MM.1S (cell line): ENCODE data around the gene CD151.

Source experiments
- DNase-seq: peaks from one replicate; pipeline ENCODE4 v3.0.0-alpha.2; 2015
- H2AFZ ChIP-seq: fragments of 300-600 bp; sonication (generic); 2 replicates; pipeline ENCODE4 v1.6.0; 2016; ENCODE audit warnings: antibody characterized with exemption, low read length
- H3F3A ChIP-seq: fragments of 300-600 bp; sonication (generic); 2 replicates; pipeline ENCODE4 v1.6.1; 2016; ENCODE audit warnings: mild to moderate bottlenecking, antibody characterized with exemption, low read length, moderate library complexity, mixed read lengths; ENCODE audit not compliant: insufficient read depth
- H3K27ac ChIP-seq: fragments of 300-600 bp; sonication (generic); 2 replicates; pipeline ENCODE4 v1.5.1; 2016; ENCODE audit warnings: mild to moderate bottlenecking, low read length
- H3K27me3 ChIP-seq: fragments of 300-600 bp; sonication (generic); replicated peaks from 2 replicates; pipeline ENCODE4 v1.6.0; 2016; ENCODE audit warnings: low read length; ENCODE audit not compliant: insufficient read depth
- H3K36me3 ChIP-seq: fragments of 300-600 bp; sonication (generic); replicated peaks from 2 replicates; pipeline ENCODE4 v1.6.1; 2016; ENCODE audit warnings: mild to moderate bottlenecking, low read length, mixed read lengths; ENCODE audit not compliant: insufficient read depth
- H3K4me1 ChIP-seq: fragments of 300-600 bp; sonication (generic); 2 replicates; pipeline ENCODE4 v1.6.1; 2016; ENCODE audit warnings: low read length, mixed read lengths
- H3K4me2 ChIP-seq: fragments of 300-600 bp; sonication (generic); 2 replicates; pipeline ENCODE4 v1.6.0; 2016; ENCODE audit warnings: low read depth, low read length
- H3K4me3 ChIP-seq: fragments of 300-600 bp; sonication (generic); 2 replicates; pipeline ENCODE4 v1.5.1; 2016; ENCODE audit warnings: low read length, mixed read lengths
- H3K79me2 ChIP-seq: fragments of 300-600 bp; sonication (generic); 2 replicates; pipeline ENCODE4 v1.6.1; 2016; ENCODE audit warnings: mixed run types, low read length, mixed read lengths
- H3K9ac ChIP-seq: fragments of 300-600 bp; sonication (generic); 2 replicates; pipeline ENCODE4 v1.6.1; 2016; ENCODE audit warnings: low read length, mixed read lengths
- H3K9me2 ChIP-seq: fragments of 300-600 bp; sonication (generic); replicated peaks from 2 replicates; pipeline ENCODE4 v1.6.1; 2016; ENCODE audit warnings: mild to moderate bottlenecking, low read length, mixed read lengths; ENCODE audit not compliant: insufficient read depth
- H3K9me3 ChIP-seq: fragments of 300-600 bp; sonication (generic); replicated peaks from 2 replicates; pipeline ENCODE4 v1.6.1; 2016; ENCODE audit warnings: mild to moderate bottlenecking, low read length, mixed read lengths; ENCODE audit not compliant: insufficient read depth
- H4K20me1 ChIP-seq: fragments of 300-600 bp; sonication (generic); 2 replicates; pipeline ENCODE4 v1.6.1; 2016; ENCODE audit warnings: mild to moderate bottlenecking, low read length, moderate library complexity, mixed read lengths; ENCODE audit not compliant: insufficient read depth
- CTCF ChIP-seq: fragments of 300-600 bp; sonication (generic); IDR thresholded peaks from 2 replicates; pipeline ENCODE4 v1.5.1; 2016; ENCODE audit warnings: antibody characterized with exemption, low read length, mixed read lengths
- EZH2 ChIP-seq: fragments of 300-600 bp; sonication (generic); optimal IDR thresholded peaks from 2 replicates; pipeline ENCODE3; 2017; ENCODE audit warnings: low read depth, mild to moderate bottlenecking, antibody characterized with exemption, low read length, mixed read lengths
- EZH2phosphoT487 ChIP-seq: fragments of 300-600 bp; sonication (generic); IDR thresholded peaks from 2 replicates; pipeline ENCODE4 v1.6.1; 2018; ENCODE audit warnings: antibody characterized with exemption, low read length

CD151 gene

GRCh38 chr11:849104-849824 lies 16.5 kb downstream of the CD151 start:
- Histone ChIP-seq H3K9me3 (no peaks in the 10 kb centered on the region), H3K36me3 (no peaks in the 10 kb centered on the region), H3K9ac (no peak overlapping the region), H3K79me2 (no peaks in the 10 kb centered on the region), H2AFZ (no peak overlapping the region), H3K27me3 (peaks cover 80% of the 10 kb centered on the region), H3K4me1 (peaks cover 4% of the 10 kb centered on the region; the same call in 1 of the 2 replicates), H3K4me3 (peak overlapping the region; percentile 26; the same call in 1 of the 2 replicates), H3K9me2 (no peaks in the 10 kb centered on the region), H3K27ac (no peak overlapping the region), H3K4me2 (peak overlapping the region; percentile 60), H4K20me1 (no peaks in the 10 kb centered on the region), H3F3A (no peaks in the 10 kb centered on the region)
- no peak for TF ChIP-seq EZH2
- TF ChIP-seq CTCF: no peak
- TF ChIP-seq EZH2phosphoT487: no peak
- peak; percentile 28 for DNase-seq

DNA sequence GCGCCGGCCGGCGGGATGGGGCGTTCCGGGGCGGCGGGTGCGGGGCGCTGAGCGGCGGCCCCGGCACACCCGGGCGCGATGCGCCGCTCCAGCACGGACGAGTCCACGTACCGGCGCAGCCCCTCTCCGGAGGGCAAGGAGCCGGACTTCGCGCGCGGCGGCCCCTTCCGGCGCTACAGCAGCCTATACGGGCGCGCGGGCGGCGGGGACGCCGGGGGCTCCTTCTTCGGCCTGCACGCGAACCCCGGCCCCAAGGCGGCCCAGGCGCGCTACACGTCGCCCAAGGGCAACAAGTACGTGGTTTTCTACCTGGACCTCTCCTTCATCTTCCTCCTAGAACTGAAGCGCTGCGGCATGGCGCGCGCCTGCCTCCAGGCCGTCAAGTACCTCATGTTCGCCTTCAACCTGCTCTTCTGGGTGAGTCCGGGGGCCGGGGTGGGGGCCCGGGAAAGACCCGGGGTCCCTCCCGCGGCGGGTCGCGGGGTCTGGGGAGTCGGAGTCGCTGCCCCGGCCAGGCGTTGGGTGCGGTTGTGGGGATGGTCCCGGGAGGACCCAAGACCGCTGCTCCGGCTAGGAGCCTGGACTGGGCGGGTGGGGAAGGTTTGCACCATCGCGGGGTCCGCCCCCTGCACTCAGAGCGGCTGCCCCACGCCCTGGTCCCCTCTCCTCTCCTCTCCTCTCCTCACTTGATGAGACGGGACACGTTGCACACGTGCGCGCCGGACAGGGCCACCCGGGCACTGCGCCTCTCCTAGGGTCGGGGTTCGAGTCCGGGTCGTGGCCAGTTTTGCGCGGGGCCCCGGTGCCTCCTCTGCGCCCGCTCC lies 17.4 kb downstream of the CD151 start:
- no peaks in the 10 kb centered on the region for H3K36me3 ChIP-seq
- no peaks in the 10 kb centered on the region for H3K9me3 ChIP-seq
- no peaks in the 10 kb centered on the region for H3K9me2 ChIP-seq
- H2AFZ ChIP-seq: no peak overlapping the region
- TF ChIP-seq EZH2 (no peak), EZH2phosphoT487 (no peak), CTCF (no peak)
- DNase-seq: no peak
- H3F3A ChIP-seq: no peaks in the 10 kb centered on the region
- H3K79me2 ChIP-seq: no peaks in the 10 kb centered on the region
- no peak overlapping the region for H3K4me2 ChIP-seq
- peaks cover 4% of the 10 kb centered on the region; the same call in 1 of the 2 replicates for H3K4me1 ChIP-seq
- no peak overlapping the region for H3K4me3 ChIP-seq
- H3K27ac ChIP-seq: no peak overlapping the region
- no peaks in the 10 kb centered on the region for H4K20me1 ChIP-seq
- no peak overlapping the region for H3K9ac ChIP-seq
- H3K27me3 ChIP-seq: peaks cover 82% of the 10 kb centered on the region

DNA sequence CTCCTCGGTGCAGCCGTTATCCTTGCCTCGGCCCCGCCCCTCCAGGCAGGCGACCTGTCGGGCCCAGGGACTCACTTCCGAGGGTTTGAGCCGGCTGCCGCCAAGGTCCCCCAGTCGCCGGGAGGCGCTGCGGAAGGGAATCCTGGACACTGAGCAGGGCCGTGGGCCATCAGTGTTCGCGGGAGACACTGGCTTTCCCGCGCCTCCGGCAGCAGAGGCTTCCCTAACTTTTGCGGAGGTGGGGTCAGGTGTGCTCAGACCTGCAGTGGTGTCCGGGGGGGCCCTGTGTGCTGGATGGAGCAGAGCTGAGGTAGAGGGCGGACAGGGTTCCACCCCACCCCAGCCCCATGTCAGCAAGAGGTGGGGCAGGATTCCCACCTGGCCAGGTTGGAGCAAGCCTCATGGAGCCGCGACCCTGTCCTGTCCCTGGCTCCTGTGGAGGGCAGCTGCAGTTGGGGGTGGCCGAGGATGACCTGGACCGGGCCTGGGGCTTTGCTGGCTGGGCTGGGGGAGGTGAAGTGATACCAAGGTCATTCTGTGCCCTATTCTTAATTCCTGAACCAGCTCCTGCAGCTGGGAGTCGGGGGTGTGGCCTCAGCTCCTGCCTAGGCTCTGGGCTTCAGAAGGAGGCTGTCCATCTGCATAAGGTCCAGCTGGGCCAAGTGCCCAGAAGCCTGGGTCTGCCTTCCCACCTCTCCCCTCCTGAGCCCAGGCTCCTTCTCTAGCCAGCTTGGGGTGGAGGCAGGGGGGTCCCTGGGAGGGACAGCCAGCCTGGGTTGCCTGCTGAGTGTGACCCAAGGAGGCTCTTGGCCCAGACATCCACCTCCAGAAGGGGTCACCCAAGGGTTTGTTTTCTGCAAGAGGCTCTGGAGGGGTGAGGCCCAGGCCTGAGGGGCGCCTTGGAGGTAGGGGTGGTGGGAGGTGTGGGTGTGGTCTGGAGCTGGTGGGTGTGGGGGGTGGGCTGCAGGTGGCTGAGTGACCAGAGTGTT lies 18.3 kb downstream of the CD151 start:
- no peaks in the 10 kb centered on the region for H3K9me3 ChIP-seq
- no peak overlapping the region for H3K4me3 ChIP-seq
- no peaks in the 10 kb centered on the region for H3K79me2 ChIP-seq
- DNase-seq: no peak
- H3K4me1 ChIP-seq: peaks cover 4% of the 10 kb centered on the region; the same call in 1 of the 2 replicates
- no peak overlapping the region for H3K27ac ChIP-seq
- no peak overlapping the region for H3K4me2 ChIP-seq
- no peak overlapping the region for H3K9ac ChIP-seq
- no peaks in the 10 kb centered on the region for H4K20me1 ChIP-seq
- H2AFZ ChIP-seq: no peak overlapping the region
- H3K36me3 ChIP-seq: no peaks in the 10 kb centered on the region
- no peaks in the 10 kb centered on the region for H3K9me2 ChIP-seq
- peaks cover 82% of the 10 kb centered on the region for H3K27me3 ChIP-seq
- TF ChIP-seq CTCF (peak; percentile 28), EZH2 (no peak)
- H3F3A ChIP-seq: no peaks in the 10 kb centered on the region
